ENCODE data around the gene RAB11FIP4. TPM values are rescaled to one million over a fixed set of nuclear protein-coding genes. Genes with fewer than 3 reads are reported as not detected.

RAB11FIP4 gene
- total and polyA plus RNA-seq, 10 of the 15 experiments (the other 5 are each of a cell fraction or from before 2014, with no cell fraction given) = 1.4 to 27.0 (median 17.6) TPM

GRCh38 chr17:31400481-31400950, 9.0 kb downstream of the RAB11FIP4 start:
- Histone ChIP-seq H3K27ac (ENCODE audit: control insufficient read depth, insufficient read depth) (no peak overlapping the region), H3K9me3 (replicated peaks; ENCODE audit: control insufficient read depth, insufficient read depth, low read length) (no peaks in the 10 kb centered on the region), H3K27me3 (replicated peaks in 1 of 2; ENCODE audit: control insufficient read depth in 2 of 2, insufficient read depth in 2 of 2, low read length in 1 of 2) (no peaks in the 10 kb centered on the region; a peak in 1 of 4 replicates), H3K4me1 (ENCODE audit: control insufficient read depth, insufficient read depth, low read length) (no peaks in the 10 kb centered on the region), H3K79me2 (ENCODE audit: control insufficient read depth, insufficient read depth, low read length) (no peaks in the 10 kb centered on the region), H2AFZ (ENCODE audit: control insufficient read depth, low read depth, low read length) (no peak overlapping the region), H3K4me3 (no peak overlapping the region), H4K20me1 (ENCODE audit: control insufficient read depth, insufficient read depth) (no peaks in the 10 kb centered on the region), H3K9ac (ENCODE audit: control insufficient read depth, insufficient read depth, low read length) (no peak overlapping the region), H3K36me3 (ENCODE audit: control insufficient read depth in 2 of 2, insufficient read depth in 2 of 2, low read length in 1 of 2) (no peaks in the 10 kb centered on the region), H3K4me2 (ENCODE audit: control insufficient read depth, insufficient read depth) (no peak overlapping the region)
- ChIA-PET SMC1A (ENCODE audit: uncharacterized antibody, unreplicated experiment) (no interaction called here), RAD21 (ENCODE audit: unreplicated experiment) (no interaction called here), POLR2A (no interaction called here), CTCF (no interaction called here)
- no peak for FAIRE-seq
- no peak for DNase-seq (ENCODE audit: low read depth, low spot score)
- 28% methylated on average over 11 of the region's 11 CpGs for WGBS (ENCODE audit: insufficient coverage, insufficient replicate concordance, low lambda C conversion rate, missing lambda C conversion rate)
- TF ChIP-seq ZBED1 (IDR thresholded peaks at IDR 0.05; ENCODE audit: borderline replicate concordance) (no peak), SIN3A (IDR thresholded peaks at IDR 0.05; ENCODE audit: low read depth, low read length) (no peak), PKNOX1 (IDR thresholded peaks at IDR 0.05) (no peak), GATAD2B (conservative IDR thresholded peaks at IDR 0.05; ENCODE audit: low read depth) (no peak), CHD4 (IDR thresholded peaks at IDR 0.05) (no peak), SUPT20H (IDR thresholded peaks at IDR 0.05; ENCODE audit: borderline replicate concordance, control insufficient read depth, low read depth, low read length) (no peak), MLLT1 (IDR thresholded peaks at IDR 0.05) (no peak), TCF12 (IDR thresholded peaks at IDR 0.05; ENCODE audit: low read depth, low read length) (no peak), NFYB (IDR thresholded peaks at IDR 0.05; ENCODE audit: insufficient read depth, low read depth, low read length) (no peak), CHD1 (IDR thresholded peaks at IDR 0.05; ENCODE audit: low read depth, low read length) (no peak), PAX5 (IDR thresholded peaks at IDR 0.05; ENCODE audit: borderline replicate concordance, low read depth, low read length) (no peak), HDAC6 (IDR thresholded peaks at IDR 0.05; ENCODE audit: unreplicated experiment) (no peak), ATF7 (IDR thresholded peaks at IDR 0.05; ENCODE audit: low read depth) (no peak), SMAD5 (IDR thresholded peaks at IDR 0.05; ENCODE audit: low read depth) (no peak)
- TF ChIP-seq, protein P1, sequence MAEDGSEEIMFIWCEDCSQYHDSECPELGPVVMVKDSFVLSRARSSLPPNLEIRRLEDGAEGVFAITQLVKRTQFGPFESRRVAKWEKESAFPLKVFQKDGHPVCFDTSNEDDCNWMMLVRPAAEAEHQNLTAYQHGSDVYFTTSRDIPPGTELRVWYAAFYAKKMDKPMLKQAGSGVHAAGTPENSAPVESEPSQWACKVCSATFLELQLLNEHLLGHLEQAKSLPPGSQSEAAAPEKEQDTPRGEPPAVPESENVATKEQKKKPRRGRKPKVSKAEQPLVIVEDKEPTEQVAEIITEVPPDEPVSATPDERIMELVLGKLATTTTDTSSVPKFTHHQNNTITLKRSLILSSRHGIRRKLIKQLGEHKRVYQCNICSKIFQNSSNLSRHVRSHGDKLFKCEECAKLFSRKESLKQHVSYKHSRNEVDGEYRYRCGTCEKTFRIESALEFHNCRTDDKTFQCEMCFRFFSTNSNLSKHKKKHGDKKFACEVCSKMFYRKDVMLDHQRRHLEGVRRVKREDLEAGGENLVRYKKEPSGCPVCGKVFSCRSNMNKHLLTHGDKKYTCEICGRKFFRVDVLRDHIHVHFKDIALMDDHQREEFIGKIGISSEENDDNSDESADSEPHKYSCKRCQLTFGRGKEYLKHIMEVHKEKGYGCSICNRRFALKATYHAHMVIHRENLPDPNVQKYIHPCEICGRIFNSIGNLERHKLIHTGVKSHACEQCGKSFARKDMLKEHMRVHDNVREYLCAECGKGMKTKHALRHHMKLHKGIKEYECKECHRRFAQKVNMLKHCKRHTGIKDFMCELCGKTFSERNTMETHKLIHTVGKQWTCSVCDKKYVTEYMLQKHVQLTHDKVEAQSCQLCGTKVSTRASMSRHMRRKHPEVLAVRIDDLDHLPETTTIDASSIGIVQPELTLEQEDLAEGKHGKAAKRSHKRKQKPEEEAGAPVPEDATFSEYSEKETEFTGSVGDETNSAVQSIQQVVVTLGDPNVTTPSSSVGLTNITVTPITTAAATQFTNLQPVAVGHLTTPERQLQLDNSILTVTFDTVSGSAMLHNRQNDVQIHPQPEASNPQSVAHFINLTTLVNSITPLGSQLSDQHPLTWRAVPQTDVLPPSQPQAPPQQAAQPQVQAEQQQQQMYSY (CRISPR knock-in tag; IDR thresholded peaks at IDR 0.05) = no peak
- no peak for ATAC-seq
- in situ Hi-C loops (cut with MboI) (no loop called here), intact Hi-C loops (cut with micrococcal nuclease; ENCODE audit: unreplicated experiment) (no loop called here)
- no TSS peak for BruUV-seq (replicated peaks)
